HG03064 (cell line): ENCODE measurements around the gene SMC2.

Source experiments
- ATAC-seq: cut with Tn5 transposase; IDR thresholded peaks from one replicate; pipeline ENCODE4 v1.9.1; 2021; ENCODE audit warnings: low read depth; ENCODE audit not compliant: unreplicated experiment

Gene SMC2

GRCh38 chr9:104099630-104100029 lies 5.5 kb downstream of the SMC2 start:
- no peak for ATAC-seq

DNA sequence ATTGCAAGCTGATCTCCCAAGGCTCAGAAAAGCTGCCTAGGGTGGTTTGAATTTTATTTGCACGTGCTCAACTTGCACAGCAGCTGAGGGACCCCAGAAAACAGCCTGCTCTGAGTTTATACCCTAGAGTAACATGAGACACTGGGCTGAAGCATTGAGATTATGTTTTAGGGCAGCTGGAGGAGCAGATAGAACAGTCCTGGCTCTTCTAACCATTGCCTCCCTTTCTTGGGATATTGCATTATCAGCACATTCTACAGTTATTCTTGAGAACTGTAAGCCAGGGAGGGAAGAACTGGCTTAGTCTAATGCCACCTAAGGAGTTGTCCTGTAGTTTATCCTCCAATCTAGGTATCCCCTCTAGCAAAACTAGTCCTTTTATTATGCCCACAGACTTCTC lies 10.3 kb downstream of the SMC2 start:
- ATAC-seq = no peak

GRCh38 chr9:104107799-104108198 lies 13.7 kb downstream of the SMC2 start:
- no peak for ATAC-seq

DNA sequence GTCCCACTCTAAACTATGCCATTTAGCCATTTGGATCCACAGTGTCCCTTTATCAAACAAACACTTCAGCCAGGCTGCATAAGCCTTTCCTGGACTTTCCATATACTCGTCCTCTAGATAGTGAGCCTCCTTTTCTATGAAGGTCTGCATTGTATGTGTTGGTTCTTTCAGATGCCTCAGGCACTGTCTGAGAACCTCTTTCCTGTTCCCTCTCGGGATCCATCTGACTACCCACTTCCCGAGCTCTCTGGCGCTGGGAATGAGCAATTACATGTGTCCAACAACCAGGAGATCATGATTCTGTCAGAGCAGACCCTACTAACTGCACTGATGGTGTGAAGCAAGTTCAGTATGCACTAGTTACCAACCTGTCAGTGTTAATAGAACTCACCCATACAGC lies 14.2 kb downstream of the SMC2 start:
- ATAC-seq = no peak

DNA sequence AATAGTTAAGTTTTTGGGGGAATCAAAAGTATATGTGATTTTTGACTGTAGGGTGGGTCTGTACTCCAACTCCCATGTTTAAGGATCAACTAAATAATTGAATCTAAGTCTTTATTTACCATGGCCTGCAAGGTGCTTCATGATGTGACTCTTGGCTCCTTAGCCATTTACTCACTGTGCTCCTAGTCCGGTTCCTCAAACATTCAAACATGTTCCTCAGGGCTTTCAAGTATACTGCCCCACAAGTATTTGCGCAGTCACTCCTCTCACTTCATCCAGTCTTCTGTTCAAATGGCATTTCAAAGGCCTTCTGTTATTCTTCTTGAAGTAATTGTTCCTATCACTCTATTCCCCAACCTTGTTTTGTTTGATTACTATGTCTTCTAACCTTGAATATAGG lies 16.4 kb downstream of the SMC2 start:
- no peak for ATAC-seq

DNA sequence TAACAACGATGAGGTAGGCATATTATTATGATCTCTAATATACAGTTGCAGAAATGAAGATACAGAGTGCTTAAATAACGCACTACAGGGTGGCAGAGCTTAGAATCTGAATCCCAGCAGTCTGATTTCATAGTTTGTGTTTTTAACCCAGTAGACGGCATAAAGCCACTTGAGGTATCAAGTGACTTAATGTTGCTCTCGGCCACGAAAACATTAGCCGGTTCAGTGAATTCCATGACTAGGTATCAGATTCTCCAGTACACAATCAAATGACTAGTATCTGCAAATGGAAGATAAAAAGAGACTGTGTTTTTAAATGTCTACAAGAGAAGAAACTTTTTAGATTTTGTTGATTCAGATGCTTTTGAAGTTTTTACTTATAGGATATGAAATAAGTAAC lies 24.8 kb downstream of the SMC2 start:
- ATAC-seq = no peak

- no peak for ATAC-seq
These were observed 26.9 kb downstream of the SMC2 start for GRCh38 chr9:104121022-104121421.

DNA sequence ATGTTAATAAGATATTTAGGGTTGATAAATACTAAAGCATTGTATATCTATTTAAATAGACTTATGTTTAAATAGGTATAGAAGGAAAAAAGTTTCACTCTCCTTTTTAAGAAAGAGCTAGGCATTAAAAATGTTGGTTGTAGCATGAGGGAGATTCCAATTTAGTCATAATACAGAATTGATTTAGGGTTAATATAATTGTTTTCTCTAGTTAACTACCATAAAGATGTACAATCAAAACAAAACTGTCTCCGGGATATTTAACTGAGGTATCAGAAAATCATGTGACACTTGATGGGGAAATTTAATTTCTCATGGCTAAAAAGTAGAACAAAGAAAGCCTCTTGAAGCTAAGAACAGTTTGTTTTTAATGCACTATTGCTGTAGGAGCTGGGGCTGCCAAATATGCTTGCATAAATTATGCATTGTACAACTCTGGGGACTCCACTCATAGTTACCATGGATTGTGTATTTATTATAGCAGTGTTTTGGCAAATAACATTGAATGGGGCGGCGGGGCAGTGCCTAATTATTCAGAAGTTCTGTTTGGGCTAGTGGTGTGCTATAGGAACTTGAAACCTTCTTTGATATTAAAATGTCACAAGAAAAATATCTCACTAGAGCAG lies 44.2 kb downstream of the SMC2 start:
- no peak for ATAC-seq

DNA sequence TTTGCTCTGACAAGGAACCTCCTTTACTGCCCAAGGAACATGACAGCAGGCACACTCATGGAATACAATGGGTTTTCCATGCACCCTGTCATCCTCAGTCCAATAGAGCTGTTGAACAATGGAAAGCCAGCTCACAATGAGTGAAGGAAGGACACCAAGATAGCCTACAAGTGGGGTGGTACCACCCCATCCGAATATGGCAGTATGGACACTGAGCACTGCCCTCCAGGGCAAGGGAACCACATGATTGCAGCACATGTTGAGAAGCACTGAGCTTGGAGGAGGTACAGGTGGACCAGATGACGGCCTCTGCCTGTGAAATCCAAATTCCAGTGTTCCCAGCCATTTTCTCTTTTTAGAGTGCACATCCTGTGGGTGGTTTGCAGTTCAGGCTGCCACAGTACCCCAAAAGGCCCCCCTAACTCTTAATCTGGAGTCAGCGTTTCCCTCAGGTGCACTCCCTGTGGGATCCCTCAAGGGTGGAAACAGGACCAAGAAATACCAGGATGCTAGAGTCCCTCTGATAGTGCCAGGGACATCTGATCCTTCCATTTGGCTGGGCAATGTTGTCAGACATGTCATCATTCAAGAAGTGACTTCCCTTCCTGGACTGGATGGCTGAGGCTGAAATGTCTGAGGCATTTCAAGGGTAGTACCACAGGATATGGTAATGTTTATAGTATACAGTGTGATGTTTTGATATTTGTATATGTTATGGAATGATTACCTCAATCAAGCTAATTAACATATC lies 48.9 kb downstream of the SMC2 start:
- ATAC-seq = no peak

DNA sequence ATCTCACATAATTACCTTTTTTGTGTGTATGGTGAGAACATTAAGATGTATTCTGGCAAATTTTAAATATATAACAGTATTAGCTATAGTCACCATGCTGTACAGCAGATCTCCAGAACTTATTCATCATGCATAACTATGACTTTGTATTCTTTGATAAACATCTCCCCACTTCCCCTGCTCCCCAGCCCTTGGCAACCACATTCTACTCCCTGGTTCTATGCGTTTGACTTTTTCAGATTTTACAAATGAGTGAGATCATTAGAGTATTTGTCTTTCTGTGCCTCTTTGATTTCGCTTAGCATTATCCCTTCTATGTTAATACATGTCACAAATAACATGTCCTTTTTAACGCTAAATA lies 49.4 kb downstream of the SMC2 start:
- ATAC-seq = no peak

- no peak for ATAC-seq
These were observed 50.2 kb downstream of the SMC2 start for GRCh38 chr9:104144336-104144735.

DNA sequence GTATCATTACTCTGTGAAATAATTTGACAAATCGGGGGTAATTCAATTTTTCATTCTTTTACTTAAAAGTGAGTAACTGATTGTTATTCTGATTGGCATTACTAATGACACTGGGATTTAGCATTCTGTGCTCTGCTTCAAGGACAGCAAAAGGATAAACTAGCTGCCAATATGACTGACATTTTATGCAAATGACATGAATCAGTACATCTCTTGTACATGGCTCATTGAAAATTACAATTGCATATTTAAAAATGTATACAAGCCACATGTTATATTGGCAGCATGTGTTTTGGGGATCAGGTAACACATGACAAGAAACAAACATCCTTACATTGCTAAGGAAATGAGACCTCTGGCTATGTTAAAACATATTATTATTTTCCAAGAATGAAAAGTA lies 79.0 kb downstream of the SMC2 start:
- no peak for ATAC-seq

GRCh38 chr9:104177003-104177611 lies 83.0 kb downstream of the SMC2 start:
- ATAC-seq = peak; percentile 50

DNA sequence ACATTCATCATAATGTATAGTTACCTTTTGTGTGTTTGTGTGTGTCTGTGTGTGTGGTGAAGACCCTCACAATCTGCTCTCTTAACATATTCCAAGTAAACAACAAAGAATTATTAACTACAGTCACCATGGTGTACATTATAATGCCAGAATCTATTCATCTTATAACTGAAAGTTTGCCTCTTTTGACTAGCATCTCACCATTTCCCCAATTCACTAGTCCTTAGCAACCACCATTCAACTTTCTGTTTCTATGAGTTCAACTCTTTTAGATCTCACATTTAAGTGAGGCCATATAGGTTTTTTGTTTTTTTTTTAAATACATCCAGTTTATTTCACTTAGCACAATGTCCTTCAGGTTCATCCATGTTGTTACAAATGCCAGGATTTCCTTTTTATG lies 83.6 kb downstream of the SMC2 start:
- peak; percentile 93 for ATAC-seq
